ENCODE data around the gene AQP7.

Gene AQP7

DNA sequence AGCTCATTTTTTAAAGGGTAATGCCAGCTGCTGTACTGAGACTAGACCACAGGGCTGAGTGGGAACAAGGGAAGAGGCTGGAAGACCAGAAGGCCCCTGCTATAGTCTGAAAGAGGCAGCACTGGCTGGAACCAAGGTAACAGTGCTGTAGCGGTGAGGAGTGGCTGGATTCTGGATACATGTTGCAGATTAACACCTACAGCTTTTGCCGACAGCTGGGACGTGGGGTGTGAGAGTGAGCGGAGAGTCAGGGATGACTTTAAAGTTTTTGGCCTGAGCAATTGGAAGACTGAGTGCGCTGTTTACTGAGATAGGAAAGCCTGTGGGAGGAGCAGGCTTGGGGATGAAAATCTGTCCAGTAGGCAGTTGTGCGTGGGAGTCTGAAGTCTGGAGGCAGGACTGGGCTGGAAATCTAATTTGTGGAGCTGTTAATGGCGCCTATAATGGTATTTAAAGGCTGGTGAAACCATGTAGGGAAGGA is 26.5 kb downstream of the AQP7 start:
- Histone ChIP-seq H3K9me3 (replicated peaks; ENCODE audit: insufficient read depth, low read length) (no peaks in the 10 kb centered on the region), H3F3A (ENCODE audit: insufficient read depth, low read length) (no peaks in the 10 kb centered on the region), H3K36me3 (replicated peaks; ENCODE audit: insufficient read depth, low read length) (no peaks in the 10 kb centered on the region), H3K79me2 (ENCODE audit: low read length) (no peaks in the 10 kb centered on the region), H3K4me2 (ENCODE audit: low read depth, low read length) (no peak overlapping the region), H3K4me3 (ENCODE audit: low read length) (no peak overlapping the region), H3K27me3 (replicated peaks; ENCODE audit: insufficient read depth, low read length) (no peaks in the 10 kb centered on the region), H4K20me1 (ENCODE audit: insufficient read depth, low read length) (no peaks in the 10 kb centered on the region), H3K27ac (ENCODE audit: low read length) (no peak overlapping the region), H2AFZ (ENCODE audit: low read length) (no peak overlapping the region), H3K9me2 (replicated peaks; ENCODE audit: insufficient read depth, low read length) (no peaks in the 10 kb centered on the region), H3K4me1 (ENCODE audit: low read length) (no peaks in the 10 kb centered on the region), H3K9ac (ENCODE audit: low read length) (no peak overlapping the region)
- DNase-seq = no peak
- TF ChIP-seq EZH2 (optimal IDR thresholded peaks at IDR 0.05; ENCODE audit: low read depth, low read length) (no peak), EZH2phosphoT487 (IDR thresholded peaks at IDR 0.05; ENCODE audit: low read length) (no peak)
- TF ChIP-seq, protein P1, sequence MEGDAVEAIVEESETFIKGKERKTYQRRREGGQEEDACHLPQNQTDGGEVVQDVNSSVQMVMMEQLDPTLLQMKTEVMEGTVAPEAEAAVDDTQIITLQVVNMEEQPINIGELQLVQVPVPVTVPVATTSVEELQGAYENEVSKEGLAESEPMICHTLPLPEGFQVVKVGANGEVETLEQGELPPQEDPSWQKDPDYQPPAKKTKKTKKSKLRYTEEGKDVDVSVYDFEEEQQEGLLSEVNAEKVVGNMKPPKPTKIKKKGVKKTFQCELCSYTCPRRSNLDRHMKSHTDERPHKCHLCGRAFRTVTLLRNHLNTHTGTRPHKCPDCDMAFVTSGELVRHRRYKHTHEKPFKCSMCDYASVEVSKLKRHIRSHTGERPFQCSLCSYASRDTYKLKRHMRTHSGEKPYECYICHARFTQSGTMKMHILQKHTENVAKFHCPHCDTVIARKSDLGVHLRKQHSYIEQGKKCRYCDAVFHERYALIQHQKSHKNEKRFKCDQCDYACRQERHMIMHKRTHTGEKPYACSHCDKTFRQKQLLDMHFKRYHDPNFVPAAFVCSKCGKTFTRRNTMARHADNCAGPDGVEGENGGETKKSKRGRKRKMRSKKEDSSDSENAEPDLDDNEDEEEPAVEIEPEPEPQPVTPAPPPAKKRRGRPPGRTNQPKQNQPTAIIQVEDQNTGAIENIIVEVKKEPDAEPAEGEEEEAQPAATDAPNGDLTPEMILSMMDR (IDR thresholded peaks at IDR 0.05; ENCODE audit: low read length) = no peak

- H3K9me3 ChIP-seq (replicated peaks; ENCODE audit: insufficient read depth, low read length) = no peaks in the 10 kb centered on the region
- H3K4me1 ChIP-seq (ENCODE audit: low read length) = no peaks in the 10 kb centered on the region
- no peak overlapping the region for H2AFZ ChIP-seq (ENCODE audit: low read length)
- H3K9ac ChIP-seq (ENCODE audit: low read length) = no peak overlapping the region
- H3K27me3 ChIP-seq (replicated peaks; ENCODE audit: insufficient read depth, low read length) = no peaks in the 10 kb centered on the region
- no peaks in the 10 kb centered on the region for H3F3A ChIP-seq (ENCODE audit: insufficient read depth, low read length)
- no peak overlapping the region for H3K27ac ChIP-seq (ENCODE audit: low read length)
- H3K4me2 ChIP-seq (ENCODE audit: low read depth, low read length) = no peak overlapping the region
- no peaks in the 10 kb centered on the region for H4K20me1 ChIP-seq (ENCODE audit: insufficient read depth, low read length)
- DNase-seq = no peak
- no peaks in the 10 kb centered on the region for H3K36me3 ChIP-seq (replicated peaks; ENCODE audit: insufficient read depth, low read length)
- H3K79me2 ChIP-seq (ENCODE audit: low read length) = no peaks in the 10 kb centered on the region
- no peak overlapping the region for H3K4me3 ChIP-seq (ENCODE audit: low read length)
- TF ChIP-seq EZH2 (optimal IDR thresholded peaks at IDR 0.05; ENCODE audit: low read depth, low read length) = no peak
- no peak for TF ChIP-seq EZH2phosphoT487 (IDR thresholded peaks at IDR 0.05; ENCODE audit: low read length)
- TF ChIP-seq, protein P1 (IDR thresholded peaks at IDR 0.05; ENCODE audit: low read length) = no peak; the same call in 1 of the 2 replicates
- no peaks in the 10 kb centered on the region for H3K9me2 ChIP-seq (replicated peaks; ENCODE audit: insufficient read depth, low read length)
These were observed 27.0 kb downstream of the AQP7 start for GRCh38 chr9:33375238-33375840.

- no peak overlapping the region for H3K9ac ChIP-seq (ENCODE audit: low read length)
These were observed 27.6 kb downstream of the AQP7 start for GRCh38 chr9:33374634-33375237.

More at GRCh38 chr9:33374634-33375237, 27.6 kb downstream of the AQP7 start:
- no peak overlapping the region for H3K4me3 ChIP-seq (ENCODE audit: low read length)
- H3K4me2 ChIP-seq (ENCODE audit: low read depth, low read length) = no peak overlapping the region
- no peaks in the 10 kb centered on the region for H3K4me1 ChIP-seq (ENCODE audit: low read length)
- H3K27me3 ChIP-seq (replicated peaks; ENCODE audit: insufficient read depth, low read length) = no peaks in the 10 kb centered on the region
- no peak overlapping the region for H3K27ac ChIP-seq (ENCODE audit: low read length)
- H3K79me2 ChIP-seq (ENCODE audit: low read length) = no peaks in the 10 kb centered on the region
- H3K36me3 ChIP-seq (replicated peaks; ENCODE audit: insufficient read depth, low read length) = no peaks in the 10 kb centered on the region
- no peak overlapping the region for H2AFZ ChIP-seq (ENCODE audit: low read length)
- H3K9me2 ChIP-seq (replicated peaks; ENCODE audit: insufficient read depth, low read length) = no peaks in the 10 kb centered on the region
- H3F3A ChIP-seq (ENCODE audit: insufficient read depth, low read length) = no peaks in the 10 kb centered on the region
- DNase-seq = peak; percentile 49
- H3K9me3 ChIP-seq (replicated peaks; ENCODE audit: insufficient read depth, low read length) = no peaks in the 10 kb centered on the region
- no peaks in the 10 kb centered on the region for H4K20me1 ChIP-seq (ENCODE audit: insufficient read depth, low read length)
- TF ChIP-seq EZH2phosphoT487 (IDR thresholded peaks at IDR 0.05; ENCODE audit: low read length) = no peak
- TF ChIP-seq, protein P1 (IDR thresholded peaks at IDR 0.05; ENCODE audit: low read length) = peak; percentile 82
